Measurements from ENCODE around the gene ADRA2A.

DNA sequence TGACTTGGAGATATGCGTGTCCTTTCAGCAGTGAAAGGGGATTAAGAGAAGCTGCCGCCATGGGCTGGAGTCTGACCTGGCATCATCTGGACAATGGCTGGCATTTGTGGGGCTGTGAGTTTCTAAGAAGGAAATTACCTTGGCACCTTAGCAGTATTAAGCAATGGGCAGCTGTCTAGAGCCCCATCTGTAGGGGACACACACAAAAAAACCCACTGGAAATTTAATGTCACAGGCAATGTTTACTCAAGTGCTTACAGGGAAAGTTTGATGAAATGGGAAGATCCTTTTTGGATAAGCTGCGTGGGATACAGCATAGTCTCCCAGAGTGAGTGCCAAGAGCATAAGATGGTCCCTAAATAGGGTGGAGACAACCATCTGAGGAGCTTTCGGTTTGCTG is 25.0 kb downstream of the ADRA2A start:
- TF ChIP-seq CTCF (IDR thresholded peaks at IDR 0.05) = no peak
- no peak for TF ChIP-seq POLR2A (IDR thresholded peaks at IDR 0.05)
- no peak for TF ChIP-seq POLR2AphosphoS5 (IDR thresholded peaks at IDR 0.05)
